Panc1 (cell line): Measurements from ENCODE around the gene CAMSAP3.

ENCODE experiments used
- POLR2AphosphoS5 ChIP-seq: IDR thresholded peaks from 2 replicates; pipeline ENCODE4 v1.6.1; 2012; ENCODE audit warnings: mild to moderate bottlenecking, low read depth, low read length, moderate library complexity
- SIN3A ChIP-seq: IDR thresholded peaks from 2 replicates; pipeline ENCODE4 v1.6.1; 2012; ENCODE audit warnings: low read depth, mild to moderate bottlenecking, low read length, moderate library complexity, borderline replicate concordance; ENCODE audit not compliant: insufficient read depth
- TCF7L2 ChIP-seq: IDR thresholded peaks from 2 replicates; pipeline ENCODE4 v1.6.1; 2011; ENCODE audit warnings: mild to moderate bottlenecking, low read depth, low read length, inconsistent platforms
- TF ChIP-seq, protein P1 (sequence below): fragments of 450-650 bp; IDR thresholded peaks from 2 replicates; pipeline ENCODE4 v1.5.1; 2017; ENCODE audit warnings: mild to moderate bottlenecking
- TF ChIP-seq, protein P2 (sequence below), 2 experiments: IDR thresholded peaks; 2 replicates each; pipeline ENCODE4 v1.6.1; 2011 to 2012; ENCODE audit warnings: low read depth in 2 of 2, control low read depth in 1 of 2, low read length in 1 of 2, mild to moderate bottlenecking in 1 of 2, moderate library complexity in 1 of 2; ENCODE audit not compliant: insufficient read depth in 1 of 2

- TF ChIP-seq, protein P1, sequence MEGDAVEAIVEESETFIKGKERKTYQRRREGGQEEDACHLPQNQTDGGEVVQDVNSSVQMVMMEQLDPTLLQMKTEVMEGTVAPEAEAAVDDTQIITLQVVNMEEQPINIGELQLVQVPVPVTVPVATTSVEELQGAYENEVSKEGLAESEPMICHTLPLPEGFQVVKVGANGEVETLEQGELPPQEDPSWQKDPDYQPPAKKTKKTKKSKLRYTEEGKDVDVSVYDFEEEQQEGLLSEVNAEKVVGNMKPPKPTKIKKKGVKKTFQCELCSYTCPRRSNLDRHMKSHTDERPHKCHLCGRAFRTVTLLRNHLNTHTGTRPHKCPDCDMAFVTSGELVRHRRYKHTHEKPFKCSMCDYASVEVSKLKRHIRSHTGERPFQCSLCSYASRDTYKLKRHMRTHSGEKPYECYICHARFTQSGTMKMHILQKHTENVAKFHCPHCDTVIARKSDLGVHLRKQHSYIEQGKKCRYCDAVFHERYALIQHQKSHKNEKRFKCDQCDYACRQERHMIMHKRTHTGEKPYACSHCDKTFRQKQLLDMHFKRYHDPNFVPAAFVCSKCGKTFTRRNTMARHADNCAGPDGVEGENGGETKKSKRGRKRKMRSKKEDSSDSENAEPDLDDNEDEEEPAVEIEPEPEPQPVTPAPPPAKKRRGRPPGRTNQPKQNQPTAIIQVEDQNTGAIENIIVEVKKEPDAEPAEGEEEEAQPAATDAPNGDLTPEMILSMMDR: no peak
- TF ChIP-seq POLR2AphosphoS5 (no peak), TCF7L2 (no peak), SIN3A (no peak)
- TF ChIP-seq, protein P2, sequence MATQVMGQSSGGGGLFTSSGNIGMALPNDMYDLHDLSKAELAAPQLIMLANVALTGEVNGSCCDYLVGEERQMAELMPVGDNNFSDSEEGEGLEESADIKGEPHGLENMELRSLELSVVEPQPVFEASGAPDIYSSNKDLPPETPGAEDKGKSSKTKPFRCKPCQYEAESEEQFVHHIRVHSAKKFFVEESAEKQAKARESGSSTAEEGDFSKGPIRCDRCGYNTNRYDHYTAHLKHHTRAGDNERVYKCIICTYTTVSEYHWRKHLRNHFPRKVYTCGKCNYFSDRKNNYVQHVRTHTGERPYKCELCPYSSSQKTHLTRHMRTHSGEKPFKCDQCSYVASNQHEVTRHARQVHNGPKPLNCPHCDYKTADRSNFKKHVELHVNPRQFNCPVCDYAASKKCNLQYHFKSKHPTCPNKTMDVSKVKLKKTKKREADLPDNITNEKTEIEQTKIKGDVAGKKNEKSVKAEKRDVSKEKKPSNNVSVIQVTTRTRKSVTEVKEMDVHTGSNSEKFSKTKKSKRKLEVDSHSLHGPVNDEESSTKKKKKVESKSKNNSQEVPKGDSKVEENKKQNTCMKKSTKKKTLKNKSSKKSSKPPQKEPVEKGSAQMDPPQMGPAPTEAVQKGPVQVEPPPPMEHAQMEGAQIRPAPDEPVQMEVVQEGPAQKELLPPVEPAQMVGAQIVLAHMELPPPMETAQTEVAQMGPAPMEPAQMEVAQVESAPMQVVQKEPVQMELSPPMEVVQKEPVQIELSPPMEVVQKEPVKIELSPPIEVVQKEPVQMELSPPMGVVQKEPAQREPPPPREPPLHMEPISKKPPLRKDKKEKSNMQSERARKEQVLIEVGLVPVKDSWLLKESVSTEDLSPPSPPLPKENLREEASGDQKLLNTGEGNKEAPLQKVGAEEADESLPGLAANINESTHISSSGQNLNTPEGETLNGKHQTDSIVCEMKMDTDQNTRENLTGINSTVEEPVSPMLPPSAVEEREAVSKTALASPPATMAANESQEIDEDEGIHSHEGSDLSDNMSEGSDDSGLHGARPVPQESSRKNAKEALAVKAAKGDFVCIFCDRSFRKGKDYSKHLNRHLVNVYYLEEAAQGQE (IDR thresholded peaks at IDR 0.05; ENCODE audit: insufficient read depth in 1 of 2, low read depth in 2 of 2, low read length in 1 of 2): no peak
Measured at GRCh38 chr19:7645163-7645562, 49.5 kb downstream of the CAMSAP3 start.
